Fibroblast of villous mesenchyme (primary cell): ENCODE measurements around the gene C6orf141. TPM values are rescaled to one million over a fixed set of nuclear protein-coding genes. Genes with fewer than 3 reads are reported as not detected.

ENCODE experiments used
- DNase-seq: peaks from one replicate; pipeline ENCODE4 v3.0.0-alpha.2; 2010; ENCODE audit warnings: low read depth
- H3K4me3 ChIP-seq: 2 replicates; pipeline ENCODE4 v1.5.1; 2011; ENCODE audit warnings: low read depth, mild to moderate bottlenecking, low read length
- total RNA-seq: library from RNA; depleted of rRNA; stranded (reverse); fragments of >200 nt; gene quantifications from 2 replicates; pipeline ENCODE4 v1.2.3, GENCODE V29; 2012
- TF ChIP-seq, protein P1 (sequence below): IDR thresholded peaks from 2 replicates; pipeline ENCODE4 v1.5.1; 2012; ENCODE audit warnings: low read depth, mild to moderate bottlenecking, low read length; ENCODE audit not compliant: insufficient read depth

The C6orf141 gene
- total RNA-seq, 1 donor, result 0.43 TPM

DNA sequence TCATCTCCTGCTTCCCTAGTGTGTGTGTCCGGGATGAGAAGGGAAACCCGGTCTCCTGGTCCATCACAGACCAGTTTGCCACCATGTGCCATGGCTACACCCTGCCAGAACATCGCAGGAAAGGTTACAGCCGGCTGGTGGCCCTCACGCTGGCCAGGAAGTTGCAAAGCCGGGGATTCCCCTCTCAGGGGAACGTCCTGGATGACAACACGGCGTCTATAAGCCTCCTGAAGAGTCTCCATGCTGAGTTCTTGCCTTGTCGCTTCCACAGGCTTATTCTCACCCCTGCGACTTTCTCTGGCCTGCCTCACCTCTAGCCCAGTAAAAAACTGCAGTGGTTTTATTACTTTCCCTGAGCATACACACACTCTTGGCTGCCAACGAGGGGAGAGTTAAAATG, 23.9 kb upstream of the C6orf141 start:
- H3K4me3 ChIP-seq, result no peak overlapping the region
- TF ChIP-seq, protein P1, sequence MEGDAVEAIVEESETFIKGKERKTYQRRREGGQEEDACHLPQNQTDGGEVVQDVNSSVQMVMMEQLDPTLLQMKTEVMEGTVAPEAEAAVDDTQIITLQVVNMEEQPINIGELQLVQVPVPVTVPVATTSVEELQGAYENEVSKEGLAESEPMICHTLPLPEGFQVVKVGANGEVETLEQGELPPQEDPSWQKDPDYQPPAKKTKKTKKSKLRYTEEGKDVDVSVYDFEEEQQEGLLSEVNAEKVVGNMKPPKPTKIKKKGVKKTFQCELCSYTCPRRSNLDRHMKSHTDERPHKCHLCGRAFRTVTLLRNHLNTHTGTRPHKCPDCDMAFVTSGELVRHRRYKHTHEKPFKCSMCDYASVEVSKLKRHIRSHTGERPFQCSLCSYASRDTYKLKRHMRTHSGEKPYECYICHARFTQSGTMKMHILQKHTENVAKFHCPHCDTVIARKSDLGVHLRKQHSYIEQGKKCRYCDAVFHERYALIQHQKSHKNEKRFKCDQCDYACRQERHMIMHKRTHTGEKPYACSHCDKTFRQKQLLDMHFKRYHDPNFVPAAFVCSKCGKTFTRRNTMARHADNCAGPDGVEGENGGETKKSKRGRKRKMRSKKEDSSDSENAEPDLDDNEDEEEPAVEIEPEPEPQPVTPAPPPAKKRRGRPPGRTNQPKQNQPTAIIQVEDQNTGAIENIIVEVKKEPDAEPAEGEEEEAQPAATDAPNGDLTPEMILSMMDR, result no peak
- DNase-seq, result no peak

DNA sequence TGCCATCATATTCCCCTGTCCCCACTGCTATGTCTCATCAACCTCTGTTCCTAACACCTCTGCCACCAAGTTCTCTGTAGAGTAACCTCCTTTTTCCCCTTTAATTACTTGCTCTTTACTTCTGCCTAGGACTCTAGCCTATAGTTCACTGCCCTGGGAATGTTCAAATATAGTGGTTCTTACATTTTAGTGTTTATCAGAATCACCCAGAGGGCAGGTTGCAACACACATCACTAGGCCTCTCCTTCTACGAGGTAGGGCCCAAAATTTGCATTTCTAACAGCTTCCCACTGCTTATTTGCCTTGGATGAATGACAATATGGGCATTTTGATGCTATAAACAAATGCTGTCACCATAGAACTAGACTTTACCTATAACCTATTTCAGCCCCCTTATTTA, 23.1 kb upstream of the C6orf141 start:
- no peak overlapping the region for H3K4me3 ChIP-seq
- no peak for DNase-seq
- TF ChIP-seq, protein P1, result no peak

DNA sequence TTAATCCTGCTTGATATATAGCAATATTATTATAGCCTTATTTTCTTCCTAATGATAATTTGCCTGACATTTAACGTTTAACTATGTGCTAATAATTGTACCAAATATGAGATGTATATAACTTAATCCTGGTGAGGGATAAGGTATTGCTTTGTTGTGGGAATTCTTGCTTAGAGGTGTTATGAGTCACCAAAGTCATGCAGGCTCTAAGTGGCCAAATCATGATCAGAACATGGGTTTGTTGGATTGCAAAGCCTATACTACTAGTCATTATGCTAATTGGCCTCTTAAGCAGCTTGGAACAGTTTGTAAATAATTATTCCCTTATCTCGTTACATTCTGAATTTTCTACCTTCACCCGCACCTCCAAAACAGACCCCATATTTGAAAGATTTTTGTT, 21.9 kb upstream of the C6orf141 start:
- no peak overlapping the region for H3K4me3 ChIP-seq
- no peak for DNase-seq
- TF ChIP-seq, protein P1, result no peak

DNA sequence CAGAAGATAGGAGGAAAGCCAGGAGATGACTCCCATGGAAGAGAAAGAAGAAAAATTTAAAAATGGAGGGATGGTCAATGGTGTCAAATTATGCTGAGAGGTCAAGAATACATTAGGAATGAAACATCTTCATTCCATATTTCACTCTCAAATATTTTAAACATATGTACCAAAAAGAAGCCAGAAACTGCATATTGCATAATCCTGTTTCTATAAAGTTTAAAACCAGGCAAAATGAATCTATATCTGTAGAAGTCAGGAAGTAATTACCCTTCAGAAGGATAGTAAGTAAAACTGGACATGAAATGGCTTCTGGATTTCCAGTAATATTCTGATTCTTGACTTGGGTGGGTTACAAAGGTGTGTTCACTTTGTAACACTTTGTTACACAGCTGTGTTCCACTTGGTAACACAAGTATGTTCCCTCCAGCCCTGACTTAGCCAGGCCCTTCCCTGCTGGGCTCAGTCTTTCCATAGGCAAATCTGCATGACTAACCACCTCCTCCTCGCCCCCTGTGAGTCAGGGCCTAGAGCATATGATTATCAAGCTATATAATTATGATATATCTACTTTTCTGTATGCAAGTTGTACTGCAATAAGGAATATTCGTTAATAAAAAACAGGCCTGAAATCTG, 20.2 kb upstream of the C6orf141 start:
- TF ChIP-seq, protein P1, result no peak
- DNase-seq, result no peak
- H3K4me3 ChIP-seq, result no peak overlapping the region

DNA sequence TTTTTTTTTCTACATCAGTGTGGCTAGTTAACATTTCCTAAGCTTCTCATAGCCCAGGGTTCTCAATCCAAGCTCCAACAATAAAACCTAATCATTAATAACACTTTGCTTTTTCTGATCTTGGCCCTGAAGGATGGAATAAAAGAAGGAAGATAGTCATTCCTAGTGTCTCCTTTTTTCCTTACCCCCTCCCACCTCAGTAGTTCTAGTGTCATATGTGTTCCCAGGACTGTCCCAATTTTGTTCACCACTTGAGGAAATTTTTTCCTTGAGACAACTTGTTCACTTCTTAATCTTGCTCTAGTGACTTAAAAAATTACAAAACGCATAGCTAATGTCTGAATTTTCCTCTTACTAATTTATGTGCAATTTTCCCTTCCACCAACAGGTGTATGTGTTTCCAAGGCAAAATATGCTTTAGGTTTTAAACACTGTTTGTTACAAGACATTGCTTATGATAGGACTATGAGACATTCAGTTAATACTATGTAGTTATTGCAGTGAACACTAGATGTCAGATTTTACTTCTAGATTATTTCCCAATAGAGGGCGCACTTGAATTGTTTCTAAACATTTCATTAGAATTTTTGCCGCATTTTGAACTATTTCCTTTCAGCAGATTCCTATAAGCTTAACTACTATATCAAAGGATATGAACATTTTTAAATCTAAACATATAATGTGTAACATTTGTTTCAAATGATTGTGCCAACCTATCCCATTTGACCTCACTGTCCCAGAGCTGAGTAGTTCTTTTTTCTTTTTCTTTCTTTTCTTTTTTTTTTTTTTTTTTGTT, 18.5 kb upstream of the C6orf141 start:
- peak overlapping the region; percentile 44 for H3K4me3 ChIP-seq
- TF ChIP-seq, protein P1, result peak; percentile 67
- DNase-seq, result peak; percentile 72

DNA sequence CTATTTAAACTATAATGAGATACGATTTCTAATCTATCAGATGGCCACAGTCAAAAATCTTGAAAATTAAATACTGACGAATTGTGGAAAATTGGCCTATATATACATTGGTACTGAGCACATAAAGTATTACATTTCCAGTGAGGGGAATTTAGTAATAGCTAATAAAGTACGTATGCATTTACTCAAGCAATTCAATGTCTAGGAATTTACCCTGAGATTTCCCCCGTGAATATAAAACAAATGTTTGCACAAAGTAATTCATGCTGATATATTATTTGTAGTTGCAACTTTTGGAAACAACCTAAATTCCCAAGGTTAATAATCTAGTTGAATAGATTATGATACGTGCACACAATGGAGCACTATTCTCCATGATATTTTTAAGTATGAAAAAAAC, 14.7 kb upstream of the C6orf141 start:
- DNase-seq, result no peak
- H3K4me3 ChIP-seq, result no peak overlapping the region
- TF ChIP-seq, protein P1, result no peak
